ENCODE measurements around the gene ABCA1.
A peak's percentile ranks its signal among the peaks of the same experiment; 100 is the strongest.
"Not testable (repeated sequence)": the region's sequence is repeated elsewhere in the genome, so short reads cannot be mapped to it uniquely, and the experiment has no call there.

ABCA1 gene

GRCh38 chr9:104927912-104928740 lies at the start of gene ABCA1:
TSS of gene ABCA1 (minus strand) at chr9:104928155. CDS start at chr9:104903679, 24,476 bp downstream.
- peak; percentile 71 for DNase-seq

- no peak for DNase-seq
Measured at GRCh38 chr9:104977580-104977979, 49.6 kb upstream of the ABCA1 start.

- DNase-seq, result no peak
Measured at GRCh38 chr9:104977168-104977567, 49.2 kb upstream of the ABCA1 start.

- DNase-seq, result not testable (repeated sequence)
Measured at GRCh38 chr9:104975966-104976595, 48.1 kb upstream of the ABCA1 start.

GRCh38 chr9:104974053-104974962 lies 46.4 kb upstream of the ABCA1 start:
- DNase-seq, result no peak

GRCh38 chr9:104972242-104972866 lies 44.4 kb upstream of the ABCA1 start:
- no peak for DNase-seq

GRCh38 chr9:104971511-104971910 lies 43.6 kb upstream of the ABCA1 start:
- DNase-seq, result no peak

GRCh38 chr9:104970271-104970987 lies 42.5 kb upstream of the ABCA1 start:
- DNase-seq, result no peak

GRCh38 chr9:104969116-104969515 lies 41.2 kb upstream of the ABCA1 start:
- no peak for DNase-seq

- DNase-seq, result peak; percentile 86
Measured at GRCh38 chr9:104968025-104968982, 40.3 kb upstream of the ABCA1 start.

GRCh38 chr9:104963076-104963475 lies 35.1 kb upstream of the ABCA1 start:
- DNase-seq, result no peak

- DNase-seq, result no peak
Measured at GRCh38 chr9:104961701-104962359, 33.9 kb upstream of the ABCA1 start.

- DNase-seq, result peak; percentile 32
Measured at GRCh38 chr9:104961238-104961637, 33.3 kb upstream of the ABCA1 start.

GRCh38 chr9:104960662-104961061 lies 32.7 kb upstream of the ABCA1 start:
- DNase-seq, result no peak

GRCh38 chr9:104958751-104959150 lies 30.8 kb upstream of the ABCA1 start:
- DNase-seq, result no peak

- not testable (repeated sequence) for DNase-seq
Measured at GRCh38 chr9:104958006-104958405, 30.1 kb upstream of the ABCA1 start.

- no peak for DNase-seq
Measured at GRCh38 chr9:104951487-104951886, 23.5 kb upstream of the ABCA1 start.

- DNase-seq, result no peak
Measured at GRCh38 chr9:104950838-104951237, 22.9 kb upstream of the ABCA1 start.

GRCh38 chr9:104948277-104948676 lies 20.3 kb upstream of the ABCA1 start:
- DNase-seq, result no peak

- no peak for DNase-seq
Measured at GRCh38 chr9:104944871-104945270, 16.9 kb upstream of the ABCA1 start.

All from stimulated activated CD4-positive, alpha-beta T cell treated with anti-CD3 and anti-CD28 coated beads, Interleukin-4, amount 100 ng/mL, for 1 hour (primary cell).